HEK293 (cell line): ENCODE results near the gene SCGB1A1.

Experiments used
- CTCF ChIP-seq: fragments of 450-650 bp; formaldehyde crosslinking; IDR thresholded peaks from 2 replicates; pipeline ENCODE4 v1.5.1; 2016; ENCODE audit warnings: missing biosample characterization, missing genetic modification characterization
- HOXC10 ChIP-seq: sonication (generic); formaldehyde crosslinking; IDR thresholded peaks from 2 replicates; pipeline ENCODE4 v1.8.1; 2023; ENCODE audit warnings: mild to moderate bottlenecking, missing genetic modification reagents
- ZNF274 ChIP-seq, 2 experiments: fragments of 200-500 bp in 1 of 2; fragments of 450-650 bp in 1 of 2; sonication (Bioruptor generic) in 1 of 2; formaldehyde crosslinking in 1 of 2; IDR thresholded peaks; 2 replicates each; pipeline versions ENCODE4 v1.5.1 to v1.6.1; 2014 to 2016; ENCODE audit warnings: borderline replicate concordance in 1 of 2, inconsistent platforms in 1 of 2, low read length in 1 of 2, missing biosample characterization in 1 of 2, missing genetic modification characterization in 1 of 2
- ZNF510 ChIP-seq: fragments of 450-650 bp; formaldehyde crosslinking; IDR thresholded peaks from 2 replicates; pipeline ENCODE4 v1.5.1; 2018; ENCODE audit warnings: mild to moderate bottlenecking, missing genetic modification characterization, missing biosample characterization; ENCODE audit not compliant: insufficient replicate concordance
- ZNF843 ChIP-seq: fragments of 450-650 bp; formaldehyde crosslinking; IDR thresholded peaks from 2 replicates; pipeline ENCODE4 v1.5.1; 2016; ENCODE audit warnings: missing biosample characterization, missing genetic modification characterization

- TF ChIP-seq ZNF274 (IDR thresholded peaks at IDR 0.05; ENCODE audit: low read length), result no peak
- no peak for TF ChIP-seq ZNF274 (tag by site-specific recombination; IDR thresholded peaks at IDR 0.05; ENCODE audit: borderline replicate concordance)
- TF ChIP-seq HOXC10 (CRISPR knock-in tag), result no peak
- TF ChIP-seq CTCF (tag by site-specific recombination), result no peak
- TF ChIP-seq ZNF843 (tag by site-specific recombination), result no peak
- no peak for TF ChIP-seq ZNF510 (tag by site-specific recombination)
Measured at GRCh38 chr11:62438641-62439040, 19.8 kb downstream of the SCGB1A1 start.
